Measurements from ENCODE around the gene OR6C1.
"Not testable (repeated sequence)": the region's sequence is repeated elsewhere in the genome, so short reads cannot be mapped to it uniquely, and the experiment has no call there.

OR6C1 gene
- 0 reads per million in 4 experiments for total RNA-seq

GRCh38 chr12:55314043-55314442 lies at the start of gene OR6C1:
TSS of gene OR6C1 (plus strand) at chr12:55314343. CDS start at chr12:55320600, 6,257 bp downstream.
- DNase-seq, result no peak

GRCh38 chr12:55280991-55281390 lies 33.2 kb upstream of the OR6C1 start:
- no peak for DNase-seq

- DNase-seq, result no peak
Observed at GRCh38 chr12:55289999-55290398, 24.1 kb upstream of the OR6C1 start.

- no peak for DNase-seq
Observed at GRCh38 chr12:55296469-55296868, 17.7 kb upstream of the OR6C1 start, which contains the start of gene OR6C6. TSS of gene OR6C6 (minus strand) at chr12:55296569. CDS start at chr12:55295232, 1,337 bp downstream.

GRCh38 chr12:55320201-55320600 lies 6.1 kb downstream of the OR6C1 start:
- DNase-seq, result no peak

- not testable (repeated sequence) for DNase-seq
Observed at GRCh38 chr12:55325801-55326200, 11.7 kb downstream of the OR6C1 start.

- DNase-seq, result no peak
Observed at GRCh38 chr12:55330446-55330845, 16.3 kb downstream of the OR6C1 start, which contains the start of gene OR6C3. TSS of gene OR6C3 (plus strand) at chr12:55330746. CDS start at chr12:55331701, 955 bp downstream.

- DNase-seq, result no peak
Observed at GRCh38 chr12:55336002-55336401, 21.9 kb downstream of the OR6C1 start.

- not testable (repeated sequence) for DNase-seq
Observed at GRCh38 chr12:55355338-55355737, 41.2 kb downstream of the OR6C1 start.

GRCh38 chr12:55362675-55363074 lies 48.5 kb downstream of the OR6C1 start, which contains the start of gene OR6C75:
TSS of gene OR6C75 (plus strand) at chr12:55362975. CDS start at chr12:55365111, 2,136 bp downstream.
- no peak for DNase-seq

- no peak for DNase-seq
Observed at GRCh38 chr12:55365086-55365485, 50.9 kb downstream of the OR6C1 start.
